ENCODE data around the gene PRDM16.
"Not testable (repeated sequence)": the region's sequence is repeated elsewhere in the genome, so short reads cannot be mapped to it uniquely, and the experiment has no call there.

The PRDM16 gene

GRCh38 chr1:3082051-3082450 lies 13.0 kb downstream of the PRDM16 start:
- no peak for DNase-seq (ENCODE audit: low read depth)

GRCh38 chr1:3082571-3083516 lies 13.8 kb downstream of the PRDM16 start:
- DNase-seq (ENCODE audit: low read depth) = no peak

GRCh38 chr1:3084154-3084553 lies 15.2 kb downstream of the PRDM16 start:
- DNase-seq (ENCODE audit: low read depth) = no peak

GRCh38 chr1:3084726-3085125 lies 15.7 kb downstream of the PRDM16 start:
- DNase-seq (ENCODE audit: low read depth) = no peak

GRCh38 chr1:3085721-3086120 lies 16.7 kb downstream of the PRDM16 start:
- DNase-seq (ENCODE audit: low read depth) = no peak

- DNase-seq (ENCODE audit: low read depth) = no peak
These were observed 17.4 kb downstream of the PRDM16 start for GRCh38 chr1:3086272-3086974.

- DNase-seq (ENCODE audit: low read depth) = no peak
These were observed 18.0 kb downstream of the PRDM16 start for GRCh38 chr1:3087049-3087448.

- DNase-seq (ENCODE audit: low read depth) = not testable (repeated sequence)
These were observed 19.1 kb downstream of the PRDM16 start for GRCh38 chr1:3087946-3088668.

- no peak for DNase-seq (ENCODE audit: low read depth)
These were observed 20.5 kb downstream of the PRDM16 start for GRCh38 chr1:3089490-3089889.

- DNase-seq (ENCODE audit: low read depth) = no peak
These were observed 22.3 kb downstream of the PRDM16 start for GRCh38 chr1:3091334-3091733.

- no peak for DNase-seq (ENCODE audit: low read depth)
These were observed 23.5 kb downstream of the PRDM16 start for GRCh38 chr1:3092530-3092929.

- DNase-seq (ENCODE audit: low read depth) = no peak
These were observed 25.1 kb downstream of the PRDM16 start for GRCh38 chr1:3093898-3094626.

- no peak for DNase-seq (ENCODE audit: low read depth)
These were observed 26.1 kb downstream of the PRDM16 start for GRCh38 chr1:3094863-3095780.

GRCh38 chr1:3096345-3096744 lies 27.3 kb downstream of the PRDM16 start:
- no peak for DNase-seq (ENCODE audit: low read depth)

GRCh38 chr1:3097231-3097630 lies 28.2 kb downstream of the PRDM16 start:
- no peak for DNase-seq (ENCODE audit: low read depth)

- no peak for DNase-seq (ENCODE audit: low read depth)
These were observed 28.9 kb downstream of the PRDM16 start for GRCh38 chr1:3097861-3098260.

- DNase-seq (ENCODE audit: low read depth) = no peak
These were observed 30.9 kb downstream of the PRDM16 start for GRCh38 chr1:3099861-3100260.

GRCh38 chr1:3101124-3101939 lies 32.3 kb downstream of the PRDM16 start:
- DNase-seq (ENCODE audit: low read depth) = no peak

- DNase-seq (ENCODE audit: low read depth) = no peak
These were observed 33.6 kb downstream of the PRDM16 start for GRCh38 chr1:3102641-3103040.
